Stimulated activated CD8-positive, alpha-beta memory T cell treated with anti-CD3 and anti-CD28 coated beads, Interleukin-4, amount 100 ng/mL, for 1 hour (primary cell): ENCODE measurements around the gene SLC39A12.

Experiments
- DNase-seq, 2 donors: peaks; one replicate each; pipeline ENCODE4 v3.0.0-alpha.2; 2020; ENCODE audit warnings: low read depth in 2 of 2, low spot score in 1 of 2

Gene SLC39A12

DNA sequence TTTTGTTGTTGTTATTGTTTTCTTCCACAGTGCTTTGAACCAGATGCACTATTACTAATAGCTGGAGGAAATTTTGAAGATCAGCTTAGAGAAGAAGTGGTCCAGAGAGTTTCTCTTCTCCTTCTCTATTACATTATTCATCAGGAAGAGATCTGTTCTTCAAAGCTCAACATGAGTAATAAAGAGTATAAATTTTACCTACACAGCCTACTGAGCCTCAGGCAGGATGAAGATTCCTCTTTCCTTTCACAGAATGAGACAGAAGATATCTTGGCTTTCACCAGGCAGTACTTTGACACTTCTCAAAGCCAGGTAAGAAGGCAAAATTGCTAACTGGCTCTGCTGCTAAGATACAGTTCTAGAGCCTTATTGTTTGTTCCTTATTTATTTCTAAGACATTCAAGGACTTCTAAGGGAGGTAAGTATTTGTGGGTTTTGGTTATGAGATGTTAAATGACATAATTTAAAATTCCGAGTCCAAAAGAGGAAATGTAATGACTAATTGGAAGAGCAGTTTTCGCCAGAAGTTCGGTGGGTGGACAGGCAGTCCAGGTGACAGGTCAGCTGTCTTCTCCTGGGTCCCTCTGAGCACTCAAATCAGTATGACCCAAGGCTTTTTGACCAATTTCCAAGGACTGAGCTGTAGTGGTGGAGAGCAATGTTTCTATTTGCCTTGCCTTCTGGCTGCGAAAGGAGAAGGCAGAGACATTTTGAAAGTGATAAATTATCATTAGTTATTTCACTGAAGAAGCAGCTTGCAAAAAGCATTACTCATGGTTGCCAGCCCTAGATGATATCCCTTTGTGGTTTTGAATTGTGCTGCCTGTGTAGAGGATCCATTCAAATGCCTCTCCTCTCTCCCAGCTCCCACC, 10.1 kb downstream of the SLC39A12 start:
- DNase-seq = no peak

GRCh38 chr10:17963431-17963830, 11.7 kb downstream of the SLC39A12 start:
- no peak for DNase-seq

GRCh38 chr10:17965649-17966235, 14.0 kb downstream of the SLC39A12 start:
- DNase-seq = no peak

- no peak for DNase-seq
Measured at GRCh38 chr10:17974505-17974904, 22.8 kb downstream of the SLC39A12 start.

- DNase-seq = no peak
Measured at GRCh38 chr10:17980846-17981565, 29.3 kb downstream of the SLC39A12 start.

DNA sequence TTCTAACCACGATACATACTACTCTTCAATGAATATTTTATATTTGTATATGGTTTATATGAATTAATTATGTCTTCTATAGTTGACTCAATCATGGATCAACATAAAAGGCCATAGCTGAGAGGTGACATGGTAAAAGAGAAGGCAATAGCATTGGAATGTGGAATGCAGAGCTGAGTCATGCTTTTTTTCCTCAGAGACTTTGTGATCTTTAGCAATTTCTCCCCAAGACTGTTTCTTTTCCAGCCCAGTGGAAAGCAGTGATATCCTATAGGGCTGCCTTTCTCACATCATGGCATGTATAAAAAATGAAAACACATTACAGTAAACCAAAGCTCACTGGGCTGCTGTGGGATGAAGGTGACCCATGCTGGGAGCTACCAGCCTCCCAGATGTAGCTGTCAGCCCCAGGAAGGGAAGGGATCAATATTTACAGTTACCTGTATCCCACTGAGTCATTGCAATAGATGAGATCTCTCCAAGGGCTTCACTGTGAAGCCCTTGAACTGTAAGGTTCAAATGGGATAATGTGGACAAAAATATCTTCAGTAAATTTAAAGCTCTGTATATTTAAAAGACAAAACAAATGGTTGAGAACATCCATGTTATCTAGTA, 30.2 kb downstream of the SLC39A12 start:
- DNase-seq = no peak

DNA sequence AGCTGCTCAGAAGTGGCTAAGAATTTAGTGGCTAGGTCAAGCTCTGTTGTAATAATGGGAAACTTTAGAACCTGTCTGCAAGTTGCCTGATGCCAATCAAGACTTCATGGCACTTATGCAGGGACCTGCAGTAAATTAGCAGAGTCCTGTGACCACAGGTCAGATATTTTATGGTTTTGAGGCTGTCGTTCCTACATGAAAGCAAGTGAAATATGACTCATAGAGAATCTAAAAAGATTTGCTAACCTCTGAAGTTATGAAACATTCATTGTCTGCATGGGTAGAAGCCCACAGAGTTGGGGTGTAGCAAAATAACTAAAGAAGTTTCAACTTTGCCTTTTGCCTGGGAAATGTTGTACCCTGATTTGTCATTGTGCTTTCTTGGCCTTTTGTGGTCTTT, 32.3 kb downstream of the SLC39A12 start:
- no peak for DNase-seq

DNA sequence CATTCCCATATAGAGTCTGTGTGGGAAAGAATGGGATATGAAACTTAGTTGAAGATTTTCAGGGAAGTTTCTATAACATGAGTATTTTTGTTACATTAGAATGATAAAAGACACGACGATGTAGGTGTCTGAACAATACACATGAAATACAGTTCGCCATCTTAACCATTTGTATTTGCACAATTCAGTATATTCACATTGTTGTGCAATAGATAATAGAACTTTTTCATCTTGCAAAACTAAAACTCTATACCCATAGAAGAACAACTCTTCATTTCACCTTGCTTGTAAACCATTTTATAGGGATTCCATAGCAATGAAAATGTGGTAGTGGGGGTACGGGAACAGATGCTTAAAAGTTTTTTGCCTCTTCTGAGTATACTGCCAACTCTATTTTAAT, 32.8 kb downstream of the SLC39A12 start:
- DNase-seq = no peak

GRCh38 chr10:17989908-17990767, 38.4 kb downstream of the SLC39A12 start:
- DNase-seq = no peak

DNA sequence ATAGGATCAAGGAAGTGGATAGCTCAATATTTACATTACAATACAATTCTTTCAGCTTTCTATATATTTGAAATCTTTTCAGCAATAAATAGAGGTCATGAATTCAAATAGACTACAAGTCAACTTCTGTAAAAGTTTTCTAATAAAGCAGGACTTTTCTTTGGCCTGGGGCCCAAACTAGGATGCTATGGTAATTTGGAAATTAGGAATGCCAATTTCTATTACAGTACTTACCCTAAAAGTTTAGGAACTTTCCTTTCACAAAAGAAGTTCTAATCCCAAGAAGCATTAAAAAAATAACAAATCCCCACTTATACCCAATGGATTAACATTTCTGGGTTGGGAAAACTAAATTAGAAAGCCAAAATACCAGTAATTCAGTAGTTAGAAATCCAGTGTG, 40.5 kb downstream of the SLC39A12 start:
- DNase-seq = no peak

DNA sequence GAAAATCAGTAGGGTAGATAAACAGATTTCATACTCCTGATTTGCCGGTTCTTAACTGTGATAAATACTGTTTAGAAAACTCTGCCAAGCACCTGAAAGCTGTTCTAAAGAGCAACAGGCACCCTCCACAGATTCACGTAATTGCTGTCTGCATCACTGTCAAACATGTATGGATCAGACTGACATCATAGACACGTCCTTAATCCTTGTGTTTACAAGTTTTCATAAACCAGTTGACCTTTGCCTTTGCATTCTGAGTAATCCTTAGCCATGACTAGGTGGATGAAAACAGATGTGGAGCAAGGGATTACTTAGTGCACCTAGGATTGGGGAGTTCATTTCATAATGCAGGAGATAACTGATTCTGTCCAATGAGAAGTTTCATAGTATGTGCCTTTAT, 41.6 kb downstream of the SLC39A12 start:
- DNase-seq = no peak

- no peak for DNase-seq
Measured at GRCh38 chr10:18000601-18001000, 48.9 kb downstream of the SLC39A12 start.

DNA sequence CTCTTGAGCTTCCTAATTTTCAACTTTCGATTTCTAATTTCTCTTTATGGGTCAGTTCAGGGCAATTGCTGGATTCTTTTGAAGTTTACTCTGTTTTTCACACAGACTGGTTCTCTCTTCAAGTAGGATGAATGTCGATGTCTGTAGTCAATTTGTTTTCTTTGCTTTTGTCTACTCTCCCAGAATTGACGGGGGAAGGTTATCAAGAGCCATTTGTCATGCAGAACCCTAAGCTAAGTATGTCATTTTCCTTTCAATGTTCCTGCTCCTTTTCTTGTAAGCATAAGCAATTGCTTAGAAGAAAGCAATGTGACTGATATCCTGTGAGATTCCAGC, 53.7 kb downstream of the SLC39A12 start:
- no peak for DNase-seq

DNA sequence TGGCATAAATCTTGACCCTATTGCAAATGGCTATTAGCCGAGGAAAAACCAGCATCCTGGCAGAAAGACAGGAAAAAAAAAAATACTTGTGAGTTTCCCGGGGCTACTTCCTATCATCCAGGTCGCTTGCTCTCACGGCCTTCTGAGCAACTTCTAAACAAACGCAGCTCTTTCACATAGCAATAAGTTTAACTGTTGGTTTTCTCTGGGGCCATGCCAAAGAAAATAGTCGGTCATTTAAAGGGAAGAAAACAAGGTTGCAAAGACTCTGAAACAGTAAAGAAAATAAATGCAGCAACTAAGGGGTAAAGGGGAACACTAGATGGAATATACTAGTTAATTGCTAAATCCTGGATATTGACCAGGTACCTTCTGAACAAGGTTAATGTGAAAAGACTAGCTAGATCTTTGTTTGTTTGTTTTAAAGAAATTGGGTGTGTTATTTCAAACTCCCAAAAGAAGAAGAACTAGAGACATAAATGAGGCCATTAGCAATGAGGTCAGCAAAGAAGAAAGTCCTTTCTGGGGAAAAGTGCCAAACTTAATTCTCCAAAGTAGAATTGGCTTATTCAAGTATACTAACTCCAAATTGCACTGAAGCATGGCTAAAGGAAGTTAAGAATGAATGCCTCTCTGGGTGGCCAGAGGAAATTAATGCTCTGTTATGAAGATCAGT, 54.2 kb downstream of the SLC39A12 start:
- no peak for DNase-seq

GRCh38 chr10:18008986-18009385, 57.3 kb downstream of the SLC39A12 start:
- no peak for DNase-seq

DNA sequence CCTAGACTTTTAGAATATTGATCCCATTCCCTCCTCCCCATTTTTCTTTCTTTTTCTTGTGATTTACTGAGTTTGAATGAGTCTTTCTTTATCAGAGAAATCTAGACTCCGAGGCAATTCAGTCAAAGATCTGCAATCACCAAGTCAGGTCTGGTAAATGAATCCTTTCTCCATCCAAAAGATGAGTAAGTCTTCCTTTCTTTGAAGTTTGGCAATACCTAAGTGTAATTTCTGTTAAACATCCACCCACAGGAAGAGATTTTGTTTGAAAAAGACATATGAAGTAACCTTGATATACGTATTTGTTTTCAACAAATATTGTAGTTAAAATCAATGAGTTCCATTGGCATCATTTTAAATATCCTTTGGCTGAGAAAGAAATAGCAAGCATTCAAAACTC, 58.3 kb downstream of the SLC39A12 start:
- DNase-seq = no peak

- DNase-seq = no peak
Measured at GRCh38 chr10:18020523-18020922, 68.8 kb downstream of the SLC39A12 start.

- no peak for DNase-seq
Measured at GRCh38 chr10:18021725-18022480, 70.2 kb downstream of the SLC39A12 start.

DNA sequence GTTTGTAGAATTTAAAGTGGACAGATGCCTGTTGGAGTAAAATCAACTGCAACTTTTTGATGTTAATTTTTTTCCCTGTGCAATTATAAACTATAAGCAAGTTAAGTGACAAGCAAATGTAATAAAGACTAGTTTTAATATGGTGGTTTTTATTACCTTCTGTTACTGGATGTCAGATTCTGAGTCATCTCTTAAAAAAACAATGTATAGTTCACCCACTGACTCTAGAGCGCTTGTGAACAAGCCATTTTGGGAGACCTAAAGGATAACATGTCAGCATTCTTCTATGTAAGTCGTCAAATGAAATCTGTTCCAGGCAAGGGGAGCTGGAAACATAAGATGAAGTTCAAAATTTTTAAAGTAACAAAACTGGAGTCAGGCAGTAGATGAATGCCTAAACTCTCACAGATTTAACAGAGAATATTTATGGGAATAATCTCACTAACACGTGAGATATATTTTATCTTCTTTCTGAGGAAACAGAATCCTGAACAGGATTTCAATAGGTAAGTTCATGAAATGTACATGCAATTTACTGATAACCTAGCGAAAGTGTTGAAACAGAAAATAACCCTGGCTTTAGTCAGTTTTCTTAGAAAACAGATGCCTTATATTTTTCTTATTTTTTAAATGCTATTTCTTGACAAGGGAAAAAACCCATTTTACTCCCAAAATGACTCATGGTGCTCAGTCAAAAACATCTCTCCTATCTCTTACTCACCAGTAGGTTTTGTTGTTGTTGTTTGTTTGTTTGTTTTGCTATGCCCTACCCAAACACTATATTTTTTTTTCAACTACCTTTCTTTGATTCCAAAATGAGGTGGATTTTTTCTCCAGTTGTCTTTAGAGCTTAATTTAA, 91.7 kb downstream of the SLC39A12 start:
- no peak for DNase-seq
